Naive B cell (primary cell): ENCODE measurements around the gene IARS2. TPM values are rescaled to one million over a fixed set of nuclear protein-coding genes. Genes with fewer than 3 reads are reported as not detected.

ENCODE experiments used
- ATAC-seq, 2 donors: fragments of 150-1000 bp; cut with Tn5 transposase; 2 replicates each; pipeline ENCODE4 v1.10.0; 2021; ENCODE audit warnings: low read depth in 2 of 2, mild to moderate bottlenecking in 2 of 2, moderate library complexity in 2 of 2
- DNase-seq: peaks from one replicate; pipeline ENCODE4 v3.0.0; 2022
- H3K27ac Mint-ChIP-seq, 6 donors: one replicate each; pipeline ENCODE4 v1.8.0; 2020 to 2022; ENCODE audit warnings: mild to moderate bottlenecking in 6 of 6, mixed read lengths in 6 of 6, moderate library complexity in 5 of 6, inconsistent platforms in 2 of 6
- H3K27me3 Mint-ChIP-seq, 3 donors: one replicate each; pipeline ENCODE4 v1.8.0; 2021 to 2022; ENCODE audit warnings: mixed read lengths in 3 of 3, mild to moderate bottlenecking in 1 of 3
- H3K36me3 Mint-ChIP-seq, 2 donors: one replicate each; pipeline ENCODE4 v1.8.0; 2020 to 2022; ENCODE audit warnings: mixed read lengths in 2 of 2, inconsistent platforms in 1 of 2, mild to moderate bottlenecking in 1 of 2
- H3K4me1 Mint-ChIP-seq, 3 donors: one replicate each; pipeline ENCODE4 v1.8.0; 2020 to 2022; ENCODE audit warnings: mixed read lengths in 3 of 3, inconsistent platforms in 1 of 3, mild to moderate bottlenecking in 1 of 3, moderate library complexity in 1 of 3
- H3K4me3 Mint-ChIP-seq, 8 donors: one replicate each; pipeline ENCODE4 v1.8.0; 2020 to 2022; ENCODE audit warnings: mild to moderate bottlenecking in 8 of 8, mixed read lengths in 8 of 8, moderate library complexity in 8 of 8, inconsistent platforms in 2 of 8
- H3K9me3 Mint-ChIP-seq, 7 donors: one replicate each; pipeline ENCODE4 v1.8.0; 2020 to 2022; ENCODE audit warnings: mixed read lengths in 7 of 7, mild to moderate bottlenecking in 5 of 7, inconsistent platforms in 2 of 7, moderate library complexity in 1 of 7
- polyA plus RNA-seq, 6 donors: library from polyadenylated mRNA; unstranded; fragments of 300-500 nt; fragmentation: Illumina TruSeq; gene quantifications; one replicate each; pipeline ENCODE4 v1.2.3, GENCODE V29; 2021; ENCODE audit warnings: low read depth in 6 of 6

Gene IARS2
- polyA plus RNA-seq, 6 donors from 2014 or later: 51.3 to 61.5 (median 56.8) TPM

- no peak for DNase-seq
- H3K4me3 Mint-ChIP-seq: no peak overlapping the region
- ATAC-seq: no peak
- H3K27me3 Mint-ChIP-seq: no peaks in the 10 kb centered on the region
- H3K4me1 Mint-ChIP-seq: peaks cover 0 to 7% (median 0%) of the 10 kb centered on the region in 3 donors
- H3K36me3 Mint-ChIP-seq: peaks cover 8 to 9% of the 10 kb centered on the region in 2 donors
- peak overlapping the region in 1 of 6 donors; percentile 36 for H3K27ac Mint-ChIP-seq
- no peaks in the 10 kb centered on the region for H3K9me3 Mint-ChIP-seq
Observed at GRCh38 chr1:220123889-220124288, 30.0 kb downstream of the IARS2 start.

- Mint-ChIP-seq H3K9me3 (peaks cover 0 to 4% (median 3%) of the 10 kb centered on the region in 7 donors), H3K4me1 (peaks cover 0 to 7% (median 0%) of the 10 kb centered on the region in 3 donors), H3K27ac (peak overlapping the region in 3 of 6 donors; percentile 0 to 36 (median 28)), H3K36me3 (peaks cover 14 to 16% of the 10 kb centered on the region in 2 donors), H3K4me3 (no peak overlapping the region), H3K27me3 (no peaks in the 10 kb centered on the region)
- no peak for ATAC-seq
- no peak for DNase-seq
Observed at GRCh38 chr1:220124542-220124941, 30.6 kb downstream of the IARS2 start.

- H3K9me3 Mint-ChIP-seq: peaks cover 0 to 8% (median 5%) of the 10 kb centered on the region in 7 donors
- no peak overlapping the region for H3K4me3 Mint-ChIP-seq
- DNase-seq: no peak
- no peak for ATAC-seq
- peaks cover 26 to 28% of the 10 kb centered on the region in 2 donors for H3K36me3 Mint-ChIP-seq
- peaks cover 0 to 7% (median 0%) of the 10 kb centered on the region in 3 donors for H3K4me1 Mint-ChIP-seq
- H3K27ac Mint-ChIP-seq: no peak overlapping the region
- H3K27me3 Mint-ChIP-seq: no peaks in the 10 kb centered on the region
Observed at GRCh38 chr1:220127076-220127475, 33.1 kb downstream of the IARS2 start.

- H3K9me3 Mint-ChIP-seq: peaks cover 0 to 8% (median 5%) of the 10 kb centered on the region in 7 donors
- no peaks in the 10 kb centered on the region for H3K27me3 Mint-ChIP-seq
- DNase-seq: no peak
- ATAC-seq: no peak
- H3K4me3 Mint-ChIP-seq: no peak overlapping the region
- peaks cover 0 to 1% (median 0%) of the 10 kb centered on the region in 3 donors for H3K4me1 Mint-ChIP-seq
- peak overlapping the region in 1 of 6 donors; percentile 21 for H3K27ac Mint-ChIP-seq
- peaks cover 38 to 39% of the 10 kb centered on the region in 2 donors for H3K36me3 Mint-ChIP-seq
Observed at GRCh38 chr1:220129479-220130210, 35.7 kb downstream of the IARS2 start.

GRCh38 chr1:220135755-220136154, 41.8 kb downstream of the IARS2 start:
- H3K9me3 Mint-ChIP-seq: no peaks in the 10 kb centered on the region
- peak overlapping the region in 1 of 6 donors; percentile 63 for H3K27ac Mint-ChIP-seq
- peaks cover 0 to 3% (median 0%) of the 10 kb centered on the region in 3 donors for H3K4me1 Mint-ChIP-seq
- H3K36me3 Mint-ChIP-seq: peaks cover 20 to 37% of the 10 kb centered on the region in 2 donors
- no peak for DNase-seq
- H3K27me3 Mint-ChIP-seq: no peaks in the 10 kb centered on the region
- no peak for ATAC-seq
- no peak overlapping the region for H3K4me3 Mint-ChIP-seq

- no peaks in the 10 kb centered on the region for H3K27me3 Mint-ChIP-seq
- peak overlapping the region in 4 of 6 donors; percentile 31 to 90 (median 70) for H3K27ac Mint-ChIP-seq
- no peak for ATAC-seq
- no peaks in the 10 kb centered on the region for H3K9me3 Mint-ChIP-seq
- peaks cover 0 to 3% (median 0%) of the 10 kb centered on the region in 3 donors for H3K4me1 Mint-ChIP-seq
- DNase-seq: no peak
- peaks cover 27 to 46% of the 10 kb centered on the region in 2 donors for H3K36me3 Mint-ChIP-seq
- H3K4me3 Mint-ChIP-seq: no peak overlapping the region
Observed at GRCh38 chr1:220137019-220137786, 43.3 kb downstream of the IARS2 start.

- DNase-seq: no peak
- Mint-ChIP-seq H3K27ac (no peak overlapping the region), H3K36me3 (peaks cover 19 to 38% of the 10 kb centered on the region in 2 donors), H3K9me3 (no peaks in the 10 kb centered on the region), H3K27me3 (no peaks in the 10 kb centered on the region), H3K4me3 (no peak overlapping the region), H3K4me1 (peaks cover 0 to 3% (median 0%) of the 10 kb centered on the region in 3 donors)
- no peak for ATAC-seq
Observed at GRCh38 chr1:220139966-220140365, 46.0 kb downstream of the IARS2 start.

GRCh38 chr1:220144051-220144450, 50.1 kb downstream of the IARS2 start:
- no peak for DNase-seq
- Mint-ChIP-seq H3K4me3 (no peak overlapping the region), H3K27ac (peak overlapping the region in 3 of 6 donors; percentile 47 to 81 (median 52)), H3K36me3 (peaks cover 28 to 36% of the 10 kb centered on the region in 2 donors), H3K4me1 (no peaks in the 10 kb centered on the region), H3K27me3 (no peaks in the 10 kb centered on the region), H3K9me3 (no peaks in the 10 kb centered on the region)
- ATAC-seq: no peak

GRCh38 chr1:220149742-220150141, 55.8 kb downstream of the IARS2 start:
- peaks cover 0 to 6% (median 0%) of the 10 kb centered on the region in 3 donors for H3K4me1 Mint-ChIP-seq
- H3K36me3 Mint-ChIP-seq: peaks cover 9 to 21% of the 10 kb centered on the region in 2 donors

GRCh38 chr1:220151454-220151853, 57.5 kb downstream of the IARS2 start:
- Mint-ChIP-seq H3K36me3 (peaks cover 4 to 20% of the 10 kb centered on the region in 2 donors), H3K27ac (peak overlapping the region in 1 of 6 donors; percentile 93), H3K27me3 (no peaks in the 10 kb centered on the region), H3K4me1 (peaks cover 0 to 6% (median 2%) of the 10 kb centered on the region in 3 donors), H3K9me3 (no peaks in the 10 kb centered on the region), H3K4me3 (no peak overlapping the region)
- ATAC-seq (no peak), DNase-seq (no peak)

More at GRCh38 chr1:220149742-220150141, 55.8 kb downstream of the IARS2 start:
- ATAC-seq: no peak
- H3K9me3 Mint-ChIP-seq: no peaks in the 10 kb centered on the region
- no peak for DNase-seq
- H3K4me3 Mint-ChIP-seq: no peak overlapping the region
- H3K27ac Mint-ChIP-seq: peak overlapping the region in 4 of 6 donors; percentile 50 to 78 (median 61)
- no peaks in the 10 kb centered on the region for H3K27me3 Mint-ChIP-seq

GRCh38 chr1:220153147-220153546, 59.2 kb downstream of the IARS2 start:
- H3K27me3 Mint-ChIP-seq: no peaks in the 10 kb centered on the region
- peaks cover 17 to 23% of the 10 kb centered on the region in 2 donors for H3K36me3 Mint-ChIP-seq
- no peak overlapping the region for H3K4me3 Mint-ChIP-seq
- peaks cover 0 to 6% (median 4%) of the 10 kb centered on the region in 3 donors for H3K4me1 Mint-ChIP-seq
- no peak for ATAC-seq
- H3K27ac Mint-ChIP-seq: peak overlapping the region in 1 of 6 donors; percentile 88
- H3K9me3 Mint-ChIP-seq: no peaks in the 10 kb centered on the region
- no peak for DNase-seq

GRCh38 chr1:220156620-220157146, 62.8 kb downstream of the IARS2 start:
- Mint-ChIP-seq H3K4me3 (no peak overlapping the region), H3K4me1 (peaks cover 0 to 4% (median 0%) of the 10 kb centered on the region in 3 donors), H3K9me3 (no peaks in the 10 kb centered on the region), H3K36me3 (peaks cover 23 to 25% of the 10 kb centered on the region in 2 donors), H3K27me3 (no peaks in the 10 kb centered on the region), H3K27ac (peak overlapping the region in 1 of 6 donors; percentile 6)
- no peak for ATAC-seq
- no peak for DNase-seq

GRCh38 chr1:220157738-220158137, 63.8 kb downstream of the IARS2 start:
- Mint-ChIP-seq H3K36me3 (peaks cover 23 to 25% of the 10 kb centered on the region in 2 donors), H3K9me3 (no peaks in the 10 kb centered on the region), H3K4me1 (peaks cover 0 to 4% (median 0%) of the 10 kb centered on the region in 3 donors), H3K4me3 (no peak overlapping the region), H3K27ac (no peak overlapping the region), H3K27me3 (no peaks in the 10 kb centered on the region)
- ATAC-seq (no peak), DNase-seq (no peak)
